GM12801 (cell line): ENCODE results near the gene MRPL55.

Experiments
- TF ChIP-seq, protein P1 (sequence below): IDR thresholded peaks from one replicate; pipeline ENCODE4 v1.5.1; 2011; ENCODE audit warnings: control low read depth; ENCODE audit not compliant: insufficient read length; ENCODE audit errors: extremely low read depth

MRPL55 gene

DNA sequence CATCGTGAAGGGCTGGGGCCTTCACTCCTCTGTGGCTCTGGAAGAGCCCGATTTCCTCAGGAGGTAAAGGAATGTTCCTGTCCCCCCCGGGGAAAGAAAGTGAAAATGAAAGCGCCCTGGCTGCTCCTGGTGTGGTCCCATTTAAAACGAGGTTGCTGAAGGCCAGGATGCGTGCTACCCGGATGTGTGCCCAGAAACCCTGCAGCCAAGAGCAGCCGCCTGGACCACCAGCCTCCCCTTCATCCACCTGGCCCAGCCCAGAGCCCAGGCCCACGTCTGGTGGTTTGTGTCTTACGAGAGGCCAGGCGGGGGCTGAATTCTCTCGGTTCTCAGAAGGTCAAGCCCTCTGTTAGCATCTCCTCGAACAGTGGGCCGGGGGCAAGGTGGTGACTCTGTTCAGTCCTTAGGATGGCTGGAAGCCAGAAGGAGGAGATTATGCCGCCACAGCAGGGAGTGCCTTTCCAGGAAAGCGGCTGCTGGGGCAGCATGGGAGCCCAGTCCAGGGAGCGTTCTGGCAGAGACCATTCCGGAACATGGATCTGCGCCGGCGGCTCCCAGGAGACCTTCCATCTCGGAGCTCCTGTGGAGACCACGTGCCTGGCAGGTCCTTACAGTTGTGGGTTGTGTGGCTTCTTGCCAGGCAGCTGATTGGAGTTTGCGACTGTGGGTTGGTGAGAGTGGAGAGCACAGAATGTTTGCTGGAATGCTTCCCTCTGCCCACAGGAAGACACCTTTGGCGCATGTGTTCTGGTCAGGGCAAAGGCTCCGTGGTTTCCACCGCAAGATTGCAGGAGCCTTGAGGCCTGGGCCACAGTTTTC lies 32.3 kb upstream of the MRPL55 start:
- TF ChIP-seq, protein P1, sequence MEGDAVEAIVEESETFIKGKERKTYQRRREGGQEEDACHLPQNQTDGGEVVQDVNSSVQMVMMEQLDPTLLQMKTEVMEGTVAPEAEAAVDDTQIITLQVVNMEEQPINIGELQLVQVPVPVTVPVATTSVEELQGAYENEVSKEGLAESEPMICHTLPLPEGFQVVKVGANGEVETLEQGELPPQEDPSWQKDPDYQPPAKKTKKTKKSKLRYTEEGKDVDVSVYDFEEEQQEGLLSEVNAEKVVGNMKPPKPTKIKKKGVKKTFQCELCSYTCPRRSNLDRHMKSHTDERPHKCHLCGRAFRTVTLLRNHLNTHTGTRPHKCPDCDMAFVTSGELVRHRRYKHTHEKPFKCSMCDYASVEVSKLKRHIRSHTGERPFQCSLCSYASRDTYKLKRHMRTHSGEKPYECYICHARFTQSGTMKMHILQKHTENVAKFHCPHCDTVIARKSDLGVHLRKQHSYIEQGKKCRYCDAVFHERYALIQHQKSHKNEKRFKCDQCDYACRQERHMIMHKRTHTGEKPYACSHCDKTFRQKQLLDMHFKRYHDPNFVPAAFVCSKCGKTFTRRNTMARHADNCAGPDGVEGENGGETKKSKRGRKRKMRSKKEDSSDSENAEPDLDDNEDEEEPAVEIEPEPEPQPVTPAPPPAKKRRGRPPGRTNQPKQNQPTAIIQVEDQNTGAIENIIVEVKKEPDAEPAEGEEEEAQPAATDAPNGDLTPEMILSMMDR = no peak

DNA sequence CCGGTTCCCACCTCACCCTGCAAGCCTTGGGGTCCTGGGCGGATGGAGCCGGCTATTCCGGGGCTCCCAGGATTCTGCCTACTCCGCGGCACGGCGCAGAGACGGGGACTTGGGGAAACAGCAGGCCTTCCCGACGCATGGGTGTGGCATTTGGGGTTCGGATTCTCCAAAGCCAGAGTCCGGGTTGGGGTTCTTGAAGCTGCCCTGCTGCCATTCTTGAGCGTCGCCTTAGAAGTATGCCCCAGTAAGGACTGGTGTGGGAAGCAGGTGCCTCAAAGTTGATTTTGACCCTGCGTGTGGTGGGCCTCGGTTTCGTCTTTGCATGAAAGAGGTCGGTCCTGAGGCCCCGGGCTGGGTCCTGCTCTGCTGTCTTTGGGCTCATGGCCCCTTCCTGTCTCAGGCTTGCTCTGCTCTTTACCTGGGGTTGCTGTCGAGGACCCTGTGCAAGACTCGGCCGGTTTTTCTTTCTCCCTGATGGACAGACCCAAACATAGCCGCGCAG lies 31.7 kb upstream of the MRPL55 start:
- TF ChIP-seq, protein P1 = no peak

DNA sequence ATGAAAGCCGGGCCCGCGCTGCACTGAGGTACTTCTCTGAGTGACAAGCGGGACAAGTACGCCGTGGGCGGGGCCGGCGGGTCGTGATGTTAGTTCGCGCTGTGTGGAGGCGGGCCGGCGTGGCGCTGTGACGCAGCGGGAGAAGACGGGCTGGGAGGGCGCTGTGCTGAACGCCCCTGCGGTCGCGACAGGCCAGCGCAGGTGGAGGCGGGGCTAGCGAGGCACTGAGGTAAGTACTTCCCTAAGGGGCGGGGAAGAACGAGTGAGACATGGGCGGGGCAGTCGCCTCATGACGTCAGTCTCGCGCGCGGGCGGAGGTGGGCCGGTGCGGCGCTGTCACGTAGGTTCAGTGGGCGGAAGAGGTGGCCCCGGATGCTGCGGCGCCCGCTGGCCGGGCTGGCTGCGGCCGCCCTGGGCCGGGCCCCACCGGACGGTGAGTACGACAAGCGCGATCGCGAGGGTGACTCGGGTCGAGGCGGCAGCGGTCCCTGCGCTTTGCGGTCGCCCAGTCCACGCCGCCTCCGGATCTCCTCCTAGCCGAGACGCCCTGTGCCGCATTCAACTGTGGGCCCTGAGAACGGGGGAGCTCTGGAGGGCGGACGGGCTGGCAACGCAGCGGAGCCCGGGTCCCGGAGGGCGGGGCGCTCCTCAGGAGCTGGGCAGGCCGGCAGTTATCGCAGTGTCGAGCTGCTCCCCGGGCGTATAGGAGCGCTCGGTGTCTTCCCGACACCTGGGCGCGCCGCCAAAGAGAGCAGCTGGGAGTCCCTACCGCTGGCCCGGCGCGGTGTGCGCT lies 31.0 kb upstream of the MRPL55 start, which contains the start of gene GUK1:
Gene GUK1 (plus strand): TSS at position 349 of the 793 bp plus-strand sequence. CDS start 24 bp downstream, at position 373.
- TF ChIP-seq, protein P1 = no peak

DNA sequence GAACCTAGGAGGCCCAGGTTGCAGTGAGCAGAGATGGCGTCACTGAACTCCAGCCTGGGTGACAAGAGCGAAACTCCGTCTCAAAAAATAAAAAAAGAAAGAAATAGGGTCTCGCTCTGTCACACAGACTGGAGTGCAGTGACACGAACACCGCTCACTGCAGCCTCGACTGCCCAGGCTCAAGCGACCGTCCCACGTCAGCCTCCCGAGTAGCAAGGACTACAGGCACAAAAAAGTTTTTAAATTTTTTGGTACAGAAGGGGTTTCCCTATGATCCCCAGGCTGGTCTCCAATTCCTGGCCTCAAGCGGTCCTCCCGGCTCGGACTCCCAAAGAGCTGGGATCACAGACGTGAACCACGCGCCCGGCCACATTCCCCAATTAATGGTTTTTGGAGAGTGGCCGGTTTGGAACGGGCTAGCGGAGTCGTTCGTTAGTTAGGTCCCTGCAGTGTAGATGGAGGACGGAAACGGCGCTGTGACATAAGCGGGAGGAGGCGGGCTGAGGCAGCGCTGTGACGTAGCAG lies 30.4 kb upstream of the MRPL55 start:
- TF ChIP-seq, protein P1 = no peak

DNA sequence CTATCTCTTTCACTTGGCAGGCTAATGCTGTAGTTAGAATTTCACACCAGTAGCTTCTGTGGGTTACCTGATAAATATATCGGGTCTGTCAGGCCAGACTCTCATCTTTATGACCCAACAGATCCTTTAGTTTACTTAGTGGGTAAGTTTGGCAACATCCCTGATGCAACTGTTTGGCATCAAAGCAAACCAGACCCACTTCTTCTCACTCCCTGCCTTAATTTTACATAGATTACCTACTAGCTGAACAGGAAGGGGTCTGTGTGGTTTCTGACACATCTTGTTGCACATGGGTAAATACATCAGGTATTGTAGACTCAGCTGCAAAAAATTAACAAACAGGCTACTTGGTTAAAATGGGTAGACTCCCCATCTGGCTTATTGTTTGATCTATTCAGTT lies 27.8 kb upstream of the MRPL55 start:
- TF ChIP-seq, protein P1 = no peak

DNA sequence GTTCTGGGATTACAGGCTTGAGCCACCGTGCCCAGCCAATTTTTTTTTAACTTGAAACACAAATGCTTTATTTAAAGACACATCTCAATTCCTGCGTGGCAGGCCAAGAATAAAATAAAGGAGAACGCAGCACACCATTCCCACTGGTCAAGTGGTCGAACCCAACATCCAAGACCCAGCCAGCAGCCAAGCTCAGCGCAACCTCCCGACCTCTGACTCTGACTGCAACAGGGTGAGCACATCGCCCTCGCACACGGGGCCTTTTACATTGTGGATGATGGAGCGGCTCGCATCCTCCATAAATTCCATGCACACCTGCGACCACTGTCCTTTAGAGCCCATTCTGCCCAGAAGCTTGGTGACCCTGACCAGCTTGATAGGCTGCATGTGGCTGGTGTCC lies 25.5 kb upstream of the MRPL55 start:
- TF ChIP-seq, protein P1 = no peak

DNA sequence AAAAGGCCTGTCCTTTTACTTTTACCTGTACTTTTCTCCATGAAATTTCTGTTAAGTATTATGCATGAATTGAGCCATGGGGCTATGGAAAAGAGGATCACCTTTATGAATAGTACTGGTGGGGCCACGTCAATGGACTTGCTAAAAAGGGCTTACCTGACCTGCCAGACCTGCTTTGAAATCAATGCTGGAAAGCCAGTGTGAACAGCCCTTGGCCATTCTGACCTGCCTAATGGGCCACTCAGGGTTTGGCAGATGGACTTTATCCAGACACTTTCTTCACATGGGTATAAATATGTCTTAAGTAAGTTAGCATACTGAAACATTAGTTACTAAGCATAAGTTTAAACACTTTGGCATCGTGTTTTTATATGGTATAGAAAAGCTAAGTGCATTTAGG lies 22.7 kb upstream of the MRPL55 start:
- TF ChIP-seq, protein P1 = no peak
